ENCODE results near the gene SIT1.

- no peak for TF ChIP-seq POLR2A (IDR thresholded peaks at IDR 0.05)
- no peak for TF ChIP-seq CTCF (IDR thresholded peaks at IDR 0.05)
These were observed 28.4 kb upstream of the SIT1 start for GRCh38 chr9:35679091-35679490.
